Activated T-cell treated with anti-CD3 and anti-CD28 coated beads, Interleukin-2, amount 50 U/mL, for 24 hours (primary cell): Measurements from ENCODE around the gene RNF224.
A peak's percentile ranks its signal among the peaks of the same experiment; 100 is the strongest.

Experiments used
- DNase-seq: peaks from one replicate; pipeline ENCODE4 v3.0.0-alpha.2; 2020
- H3K27ac Mint-ChIP-seq: 2 replicates; pipeline ENCODE4 v1.8.0; 2020; ENCODE audit warnings: mild to moderate bottlenecking, mixed read lengths
- H3K27me3 Mint-ChIP-seq: 2 replicates; pipeline ENCODE4 v1.8.0; 2020; ENCODE audit warnings: mixed read lengths
- H3K36me3 Mint-ChIP-seq: 2 replicates; pipeline ENCODE4 v1.8.0; 2020; ENCODE audit warnings: low read depth, mixed read lengths
- H3K4me1 Mint-ChIP-seq: 2 replicates; pipeline ENCODE4 v1.8.0; 2020; ENCODE audit warnings: low read depth, mixed read lengths
- H3K4me3 Mint-ChIP-seq: 2 replicates; pipeline ENCODE4 v1.8.0; 2020; ENCODE audit warnings: mild to moderate bottlenecking, moderate library complexity, mixed read lengths
- H3K9me3 Mint-ChIP-seq: 2 replicates; pipeline ENCODE4 v1.8.0; 2020; ENCODE audit warnings: mixed read lengths

The RNF224 gene

DNA sequence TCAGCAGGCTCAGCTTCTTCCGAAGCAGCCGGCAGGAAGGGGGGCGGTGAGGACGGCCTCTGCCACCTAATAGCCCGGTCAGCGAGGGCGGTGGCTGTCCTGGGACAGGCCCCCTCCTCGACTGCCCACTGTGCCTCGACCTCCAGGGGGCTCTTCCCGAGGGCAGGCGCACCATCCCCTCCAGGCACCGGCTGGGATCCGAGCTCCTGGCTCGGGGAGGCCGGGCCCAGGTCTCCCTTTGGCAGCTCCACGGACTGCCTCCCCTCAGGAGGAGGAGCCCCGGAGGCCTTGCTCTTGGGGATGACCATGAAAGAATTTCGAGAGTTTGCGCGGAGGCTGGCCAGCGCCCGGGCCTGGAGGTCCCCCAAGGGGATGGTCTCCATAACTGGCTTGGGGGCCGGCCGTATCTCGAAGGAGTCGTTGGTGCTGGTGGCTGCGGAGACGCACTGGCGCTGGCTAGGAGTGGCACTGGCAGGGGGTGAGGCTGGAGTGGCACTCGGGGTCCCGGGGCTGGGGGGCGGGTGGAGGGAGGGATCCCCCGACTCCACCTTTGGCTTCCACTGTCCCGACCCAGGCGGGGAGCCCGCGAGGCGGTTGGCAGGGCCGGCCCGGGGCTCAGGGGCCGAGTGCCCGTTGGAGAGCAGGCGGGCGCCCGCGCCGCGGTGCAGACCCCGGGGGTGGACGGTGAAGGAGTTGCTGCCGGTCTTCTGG, 27.7 kb upstream of the RNF224 start:
- Mint-ChIP-seq H3K4me1 (peaks cover 40% of the 10 kb centered on the region), H3K4me3 (peak overlapping the region; percentile 77), H3K27ac (peak overlapping the region; percentile 68), H3K9me3 (no peaks in the 10 kb centered on the region), H3K27me3 (no peaks in the 10 kb centered on the region), H3K36me3 (peaks cover 14% of the 10 kb centered on the region)
- no peak for DNase-seq

- peak within 1 kb of the TSS; percentile 87 for H3K4me3 Mint-ChIP-seq
- H3K9me3 Mint-ChIP-seq: no peaks in the 10 kb centered on the region
- H3K27me3 Mint-ChIP-seq: no peaks in the 10 kb centered on the region
- DNase-seq: peak; percentile 96
- peaks cover 20% of the 10 kb centered on the region for H3K36me3 Mint-ChIP-seq
- peak within 1 kb of the TSS; percentile 90 for H3K27ac Mint-ChIP-seq
- peaks cover 42% of the 10 kb centered on the region for H3K4me1 Mint-ChIP-seq
Measured at GRCh38 chr9:137200311-137201204, 26.7 kb upstream of the RNF224 start, which contains the start of gene TPRN. Gene TPRN, minus strand, starts transcription at chr9:137200741. Its CDS starts 30 bp downstream, at chr9:137200711.

DNA sequence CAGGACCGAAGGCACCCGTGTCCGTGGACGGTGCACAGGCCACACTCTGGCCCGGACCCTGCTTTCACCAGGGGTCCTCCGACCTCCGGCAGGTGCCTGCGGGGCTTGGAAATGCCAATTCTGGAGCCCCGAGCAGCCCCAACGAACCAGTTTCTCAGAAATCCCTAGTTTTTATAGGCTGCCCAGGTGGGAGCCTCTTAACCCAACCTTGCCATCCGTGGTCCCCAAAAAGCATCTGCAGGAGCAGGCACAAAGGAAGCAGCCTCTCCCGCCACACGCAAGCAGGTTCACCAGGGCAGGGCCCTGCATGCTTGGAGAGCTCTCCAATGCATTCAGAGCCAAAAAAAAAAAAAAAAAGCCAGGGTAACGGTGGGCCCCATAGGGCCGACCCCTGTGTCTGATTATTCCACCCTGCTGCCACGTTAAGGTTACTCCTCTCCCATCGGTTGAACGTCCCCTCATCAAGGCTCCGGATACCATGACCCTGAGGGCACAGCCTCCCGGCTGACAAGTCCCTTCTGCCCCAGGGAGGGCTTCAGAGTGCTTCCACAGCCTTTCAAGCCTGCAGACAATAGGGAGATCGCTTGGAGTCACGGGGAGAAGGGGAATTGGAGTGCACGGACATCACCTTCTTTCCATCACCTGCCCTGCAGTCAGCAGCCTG, 26.0 kb upstream of the RNF224 start:
- H3K4me3 Mint-ChIP-seq: peak overlapping the region; percentile 87
- H3K4me1 Mint-ChIP-seq: peaks cover 44% of the 10 kb centered on the region
- peaks cover 28% of the 10 kb centered on the region for H3K36me3 Mint-ChIP-seq
- peak overlapping the region; percentile 90 for H3K27ac Mint-ChIP-seq
- DNase-seq: no peak
- no peaks in the 10 kb centered on the region for H3K27me3 Mint-ChIP-seq
- no peaks in the 10 kb centered on the region for H3K9me3 Mint-ChIP-seq

GRCh38 chr9:137202966-137203365, 24.3 kb upstream of the RNF224 start:
- Mint-ChIP-seq H3K27me3 (no peaks in the 10 kb centered on the region), H3K27ac (no peak overlapping the region), H3K4me3 (peak overlapping the region; percentile 38), H3K9me3 (no peaks in the 10 kb centered on the region), H3K4me1 (peaks cover 56% of the 10 kb centered on the region), H3K36me3 (peaks cover 44% of the 10 kb centered on the region)
- DNase-seq: no peak

DNA sequence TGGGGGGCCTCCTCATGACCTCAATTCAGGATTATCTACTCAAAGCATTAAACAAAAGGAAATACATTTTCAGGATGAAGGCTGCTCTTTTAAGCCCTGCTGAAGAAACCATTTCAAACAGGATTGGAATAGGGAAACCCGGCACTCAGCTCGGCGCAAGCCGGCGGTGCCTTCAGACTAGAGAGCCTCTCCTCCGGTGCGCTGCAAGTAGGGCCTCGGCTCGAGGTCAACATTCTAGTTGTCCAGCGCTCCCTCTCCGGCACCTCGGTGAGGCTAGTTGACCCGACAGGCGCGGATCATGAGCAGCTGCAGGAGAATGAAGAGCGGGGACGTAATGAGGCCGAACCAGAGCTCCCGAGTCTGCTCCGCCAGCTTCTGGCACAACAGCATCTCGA, 22.6 kb upstream of the RNF224 start:
- Mint-ChIP-seq H3K27ac (peak overlapping the region; percentile 95), H3K36me3 (peaks cover 60% of the 10 kb centered on the region), H3K4me1 (peaks cover 49% of the 10 kb centered on the region), H3K27me3 (no peaks in the 10 kb centered on the region), H3K9me3 (no peaks in the 10 kb centered on the region), H3K4me3 (peak overlapping the region; percentile 95)
- no peak for DNase-seq

- Mint-ChIP-seq H3K4me1 (peaks cover 49% of the 10 kb centered on the region), H3K4me3 (peak within 1 kb of the TSS; percentile 95), H3K36me3 (peaks cover 64% of the 10 kb centered on the region)
Measured at GRCh38 chr9:137205126-137206069, 21.9 kb upstream of the RNF224 start, which contains the start of the genes NDOR1 and TMEM203. Gene NDOR1, plus strand, starts transcription at chr9:137205700. Its CDS starts 78 bp downstream, at chr9:137205778. Gene TMEM203, minus strand, starts transcription at chr9:137205648. Its CDS starts 234 bp downstream, at chr9:137205414.

DNA sequence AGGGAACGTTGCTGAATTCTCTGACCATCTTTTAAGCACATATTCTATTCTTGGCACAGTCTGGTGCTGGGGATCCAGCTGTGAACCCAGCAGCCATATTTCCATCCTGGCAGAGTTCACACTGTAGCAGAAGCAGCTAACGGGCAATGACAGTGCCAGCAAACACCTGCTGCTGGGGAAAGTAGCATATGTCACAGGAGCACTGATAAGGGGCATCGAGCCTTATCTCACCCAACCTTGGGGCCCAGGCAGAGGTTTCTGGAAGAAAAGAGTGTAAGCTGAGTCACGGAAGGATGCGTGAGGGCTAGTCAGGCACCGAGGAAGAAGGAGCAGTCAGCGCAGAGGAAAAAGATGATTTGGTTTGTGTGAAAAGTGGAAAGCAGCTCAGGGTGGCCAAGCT, 20.7 kb upstream of the RNF224 start:
- Mint-ChIP-seq H3K27me3 (no peaks in the 10 kb centered on the region), H3K27ac (peak overlapping the region; percentile 95), H3K4me3 (peak overlapping the region; percentile 95), H3K4me1 (peaks cover 41% of the 10 kb centered on the region), H3K9me3 (no peaks in the 10 kb centered on the region), H3K36me3 (peaks cover 72% of the 10 kb centered on the region)
- no peak for DNase-seq

More at GRCh38 chr9:137205126-137206069, 21.9 kb upstream of the RNF224 start, which contains the start of the genes NDOR1 and TMEM203:
- peak; percentile 97 for DNase-seq
- Mint-ChIP-seq H3K9me3 (no peaks in the 10 kb centered on the region), H3K27ac (peak within 1 kb of the TSS; percentile 95), H3K27me3 (no peaks in the 10 kb centered on the region)

- no peak overlapping the region for H3K4me3 Mint-ChIP-seq
- no peaks in the 10 kb centered on the region for H3K27me3 Mint-ChIP-seq
- no peaks in the 10 kb centered on the region for H3K9me3 Mint-ChIP-seq
- H3K27ac Mint-ChIP-seq: no peak overlapping the region
- peaks cover 13% of the 10 kb centered on the region for H3K4me1 Mint-ChIP-seq
- peaks cover 78% of the 10 kb centered on the region for H3K36me3 Mint-ChIP-seq
- no peak for DNase-seq
Measured at GRCh38 chr9:137211532-137211931, 15.8 kb upstream of the RNF224 start.

- Mint-ChIP-seq H3K36me3 (peaks cover 75% of the 10 kb centered on the region), H3K4me1 (peaks cover 4% of the 10 kb centered on the region), H3K27me3 (no peaks in the 10 kb centered on the region), H3K4me3 (no peak overlapping the region), H3K9me3 (no peaks in the 10 kb centered on the region), H3K27ac (no peak overlapping the region)
- DNase-seq: no peak
Measured at GRCh38 chr9:137212520-137212919, 14.8 kb upstream of the RNF224 start.

- Mint-ChIP-seq H3K27me3 (no peaks in the 10 kb centered on the region), H3K36me3 (peaks cover 67% of the 10 kb centered on the region), H3K4me3 (no peak overlapping the region), H3K4me1 (peaks cover 1% of the 10 kb centered on the region), H3K27ac (no peak overlapping the region), H3K9me3 (no peaks in the 10 kb centered on the region)
- no peak for DNase-seq
Measured at GRCh38 chr9:137213160-137214060, 13.9 kb upstream of the RNF224 start.

- Mint-ChIP-seq H3K27ac (no peak overlapping the region), H3K4me1 (no peaks in the 10 kb centered on the region), H3K27me3 (no peaks in the 10 kb centered on the region), H3K9me3 (no peaks in the 10 kb centered on the region), H3K4me3 (no peak overlapping the region), H3K36me3 (peaks cover 64% of the 10 kb centered on the region)
- no peak for DNase-seq
Measured at GRCh38 chr9:137214620-137215019, 12.7 kb upstream of the RNF224 start.

- Mint-ChIP-seq H3K4me1 (no peaks in the 10 kb centered on the region), H3K27me3 (no peaks in the 10 kb centered on the region), H3K36me3 (peaks cover 59% of the 10 kb centered on the region), H3K9me3 (no peaks in the 10 kb centered on the region), H3K27ac (no peak overlapping the region), H3K4me3 (no peak overlapping the region)
- no peak for DNase-seq
Measured at GRCh38 chr9:137215196-137215986, 11.9 kb upstream of the RNF224 start.
